SKM-1 treated with dmso at 0.1 percent for 144 hours (cell line): ENCODE measurements around the gene GMDS.

Experiments
- DNase-seq: peaks from one replicate; lab custom pipeline; 2025; ENCODE audit not compliant: unreplicated experiment; lab: John Stamatoyannopoulos, UW

Gene GMDS

DNA sequence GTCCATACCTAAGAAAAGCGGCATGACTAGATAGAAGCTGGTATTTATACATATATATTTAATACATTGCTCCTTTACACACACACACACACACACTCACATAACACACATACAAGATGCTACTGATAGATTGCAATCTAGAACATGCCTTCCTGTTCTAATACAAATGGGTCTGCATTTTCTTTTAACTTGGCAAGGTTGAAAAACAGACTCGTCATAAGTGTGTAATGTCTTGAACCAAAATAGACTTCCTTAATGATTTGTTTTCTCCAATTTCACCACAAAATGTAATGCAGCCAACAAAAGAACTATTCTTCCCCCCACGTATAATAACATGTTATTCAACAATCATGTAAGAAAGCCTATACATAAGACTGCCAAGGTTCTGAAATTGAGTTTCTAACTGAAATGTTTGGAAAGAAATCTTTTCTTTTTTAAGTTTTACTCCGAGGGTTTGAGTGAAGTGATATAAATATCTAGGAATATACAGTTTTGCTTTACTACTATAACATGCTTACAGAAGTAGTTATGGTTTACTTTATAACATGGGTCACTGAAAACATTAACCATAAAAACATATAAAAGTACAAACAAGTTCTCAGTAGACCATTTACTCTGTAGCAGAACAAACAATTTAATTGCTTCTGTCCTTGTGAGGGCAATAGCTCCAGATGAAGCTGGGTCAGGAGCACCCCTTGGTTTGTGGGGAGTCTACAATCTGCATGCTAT lies 428.2 kb downstream of the GMDS start:
- no peak for DNase-seq

DNA sequence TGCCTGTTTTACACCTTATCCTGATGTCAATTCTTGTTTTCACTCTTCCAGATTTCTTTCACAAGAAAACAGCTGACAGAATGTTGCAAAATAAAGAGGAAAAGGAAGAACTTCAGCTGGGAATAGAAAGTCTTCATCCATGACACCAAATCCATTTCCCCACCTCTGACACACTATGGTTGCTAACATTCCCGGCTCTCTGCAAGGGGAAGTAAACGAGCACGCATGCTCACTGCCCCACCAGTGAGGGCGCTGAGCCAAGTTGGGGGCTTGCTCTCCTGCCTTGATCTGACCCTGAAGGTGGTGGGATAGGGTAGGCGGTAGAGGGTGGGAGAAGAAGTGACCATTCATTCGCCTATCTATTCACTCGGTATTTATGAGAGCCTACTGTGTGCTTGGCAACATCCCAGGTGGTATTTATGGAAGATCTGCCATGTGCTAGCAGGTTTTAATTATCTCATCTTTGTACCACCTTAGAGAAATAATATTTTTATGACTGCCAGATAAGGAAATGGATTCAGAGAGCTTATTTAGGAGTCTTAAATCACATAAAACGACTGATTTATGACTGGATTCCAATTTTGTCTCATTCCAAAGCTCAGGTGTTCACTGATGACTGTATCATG lies 429.5 kb downstream of the GMDS start:
- no peak for DNase-seq

DNA sequence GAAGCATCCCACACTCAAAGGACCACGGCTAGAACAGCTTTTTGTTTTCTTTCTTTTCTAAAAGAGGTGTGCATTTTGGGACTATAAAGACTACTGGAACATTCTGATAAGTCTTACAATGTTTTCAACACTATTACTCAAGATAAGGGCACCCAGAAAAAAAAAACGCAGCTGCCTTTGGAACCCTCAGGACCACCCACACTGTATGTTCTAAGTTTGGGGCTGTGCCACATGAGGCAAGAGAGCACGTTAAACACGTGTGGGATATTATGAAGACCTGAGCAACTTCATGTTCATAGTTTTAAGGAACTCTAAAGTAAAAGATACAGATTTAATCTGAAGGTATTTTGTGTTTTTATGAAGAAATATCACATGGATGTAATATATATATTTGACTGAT lies 431.1 kb downstream of the GMDS start:
- no peak for DNase-seq

DNA sequence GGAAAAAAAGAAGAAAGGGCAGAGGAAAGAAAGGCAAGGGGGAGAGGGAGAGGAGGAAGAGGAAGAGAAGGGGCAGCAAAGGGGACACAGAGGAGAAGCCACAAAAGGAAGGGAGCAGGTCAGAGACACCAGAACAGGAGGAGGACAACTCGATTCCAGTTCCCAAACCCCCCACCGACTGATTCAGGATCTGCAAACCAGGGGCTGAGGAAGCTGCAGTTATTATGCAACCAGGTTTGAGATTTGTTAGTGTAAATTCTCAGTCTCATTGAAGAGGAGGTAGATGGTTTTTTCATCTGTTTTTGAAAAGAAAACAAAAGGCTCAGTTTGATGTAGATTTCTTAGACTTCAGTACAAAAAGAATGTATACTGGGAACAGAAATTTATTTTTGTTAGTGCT lies 432.9 kb downstream of the GMDS start:
- no peak for DNase-seq

DNA sequence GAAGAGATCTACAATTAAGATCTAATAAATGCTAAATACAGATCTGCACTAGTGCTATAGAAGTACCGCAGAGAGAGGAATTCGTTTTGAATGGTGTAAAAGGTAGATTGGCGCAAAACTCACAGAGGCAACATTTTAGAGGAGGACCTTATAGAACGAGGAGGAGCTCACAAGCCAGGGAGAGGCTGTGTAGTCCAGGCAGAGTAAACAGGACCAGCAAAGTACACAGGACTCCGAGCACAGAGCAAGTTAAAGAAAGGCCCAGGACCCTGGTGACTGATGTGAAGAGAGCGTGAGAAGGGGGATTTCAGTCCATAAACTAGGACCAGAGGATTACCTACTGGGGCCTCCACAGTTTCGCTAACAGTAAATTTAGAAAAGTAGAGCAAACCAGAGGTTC lies 433.4 kb downstream of the GMDS start:
- no peak for DNase-seq

DNA sequence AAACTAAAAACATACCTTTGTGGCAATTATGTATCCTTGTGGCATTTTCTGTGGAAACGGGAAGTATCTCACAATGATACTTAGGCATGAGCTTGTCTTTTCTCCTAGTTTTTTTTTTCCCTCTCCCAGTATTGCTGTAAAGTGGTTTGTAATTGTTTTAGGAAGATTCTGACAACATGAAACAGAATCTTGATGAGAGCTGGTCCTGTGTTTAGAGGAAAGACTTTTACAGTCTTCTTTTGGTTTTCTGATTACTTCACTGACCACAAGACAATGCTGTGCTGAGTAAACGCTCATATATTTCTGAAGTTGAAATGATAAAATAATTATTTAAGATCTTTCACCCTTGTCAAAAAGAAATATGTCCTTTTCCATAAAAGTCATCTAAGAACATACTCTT lies 434.5 kb downstream of the GMDS start:
- no peak for DNase-seq

DNA sequence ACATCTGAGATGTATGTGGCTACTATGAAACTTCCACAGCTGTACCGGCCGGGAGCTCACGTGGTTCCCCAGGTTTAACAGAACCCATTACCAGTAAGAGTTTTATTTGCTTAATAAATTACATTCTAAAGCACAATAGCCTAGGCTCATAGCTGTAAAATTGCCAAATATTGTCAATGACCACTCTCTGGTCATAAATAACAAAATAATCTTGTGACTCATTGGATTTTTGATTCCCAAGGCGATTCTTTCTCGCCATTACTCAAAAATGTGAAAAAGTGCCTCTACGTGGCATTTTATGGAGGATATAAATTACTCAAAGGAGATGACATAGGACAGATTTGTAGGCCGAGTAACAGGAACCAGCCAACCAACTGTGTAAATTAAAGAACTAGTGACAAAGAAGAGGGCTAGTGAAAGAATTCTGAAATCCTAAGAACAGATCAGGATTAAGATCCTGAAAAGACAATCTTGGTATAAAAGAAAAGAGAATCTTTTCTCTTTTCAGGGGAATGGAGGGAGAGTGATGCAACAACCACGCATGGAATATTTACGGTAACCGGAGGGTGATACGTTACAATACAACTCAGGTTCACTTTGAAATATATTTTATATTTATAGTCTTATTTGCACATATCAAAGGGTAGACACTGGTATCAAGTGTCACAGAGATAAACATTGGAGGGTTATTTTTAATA lies 436.0 kb downstream of the GMDS start:
- no peak for DNase-seq

DNA sequence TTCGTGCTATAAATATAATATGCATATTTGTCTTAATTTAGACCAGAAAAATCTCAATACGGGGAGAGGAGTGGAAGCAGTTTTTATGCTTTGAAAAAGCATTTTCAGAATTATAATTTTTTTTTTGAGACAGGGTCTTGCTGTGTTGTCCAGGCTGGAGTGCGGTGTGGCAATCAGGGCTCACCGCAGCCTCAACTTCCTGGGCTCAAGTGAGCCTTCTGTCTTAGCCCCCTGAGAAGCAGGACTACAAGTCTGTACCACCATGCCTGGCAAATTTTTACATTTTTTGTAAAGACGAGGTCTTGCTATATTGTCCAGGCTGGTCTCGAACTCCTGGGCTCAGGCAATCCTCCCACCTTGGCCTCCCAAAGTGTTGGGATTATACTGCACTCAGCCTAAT lies 438.5 kb downstream of the GMDS start:
- DNase-seq, result no peak

DNA sequence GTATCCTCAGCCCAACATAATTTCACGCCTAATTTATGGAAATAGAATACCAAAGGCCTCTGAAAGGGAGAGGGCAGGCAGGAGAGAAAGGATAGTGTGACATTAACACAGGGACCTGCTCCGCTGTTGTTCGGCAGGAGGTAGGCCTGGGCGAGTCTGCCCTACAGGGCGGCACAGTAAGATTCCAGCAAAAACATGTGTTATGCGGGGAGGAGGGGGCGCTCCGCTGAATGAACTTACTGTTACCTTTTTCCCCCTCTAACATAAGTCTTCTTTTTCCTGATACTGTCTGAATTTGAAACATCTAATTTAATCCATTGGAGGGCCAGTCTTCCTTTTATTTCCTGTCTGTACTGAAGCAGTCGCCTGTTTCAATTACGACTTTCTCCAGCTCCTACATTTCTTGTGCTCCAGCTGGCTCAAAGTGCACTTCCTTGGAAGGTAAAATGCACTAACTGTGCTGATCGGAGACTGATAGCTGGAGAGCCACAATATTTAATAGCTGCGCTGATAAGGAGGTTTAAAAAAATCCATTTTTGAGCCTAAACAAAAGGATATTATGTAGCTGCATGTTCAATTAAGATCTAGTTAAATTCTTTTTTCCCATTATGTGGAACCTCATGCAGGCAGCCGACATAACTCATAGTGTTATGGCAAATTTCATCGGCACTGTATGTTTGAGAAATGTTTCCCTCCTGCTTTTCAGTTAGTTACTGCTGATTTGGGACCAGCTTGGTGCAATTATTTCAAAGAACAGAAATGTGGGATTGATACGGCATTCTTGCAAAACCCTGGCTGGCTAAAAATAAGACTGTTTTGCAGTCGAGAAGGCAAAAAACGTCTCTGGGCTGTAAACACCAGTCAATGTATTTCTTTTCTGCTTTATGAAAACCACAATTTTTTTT lies 442.7 kb downstream of the GMDS start:
- DNase-seq, result no peak

DNA sequence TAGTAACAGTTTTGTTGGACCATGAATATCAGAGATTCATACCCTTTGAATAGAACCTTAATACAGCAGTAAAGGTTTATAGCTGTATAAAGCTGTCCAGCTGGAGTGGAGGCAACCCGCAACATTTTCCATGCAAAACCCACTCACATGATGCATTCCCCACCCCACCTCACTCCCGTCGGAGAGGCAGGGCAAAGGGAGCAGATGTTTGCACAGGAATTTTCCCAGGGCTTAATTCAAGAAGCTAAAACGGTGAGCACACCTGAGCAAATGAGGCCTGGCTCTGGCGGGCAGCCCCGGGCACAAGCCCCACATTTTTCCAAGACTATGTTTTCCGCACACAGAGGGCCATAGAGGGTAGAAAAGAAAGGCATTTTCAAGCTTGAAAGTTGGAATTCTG lies 444.0 kb downstream of the GMDS start:
- no peak for DNase-seq

DNA sequence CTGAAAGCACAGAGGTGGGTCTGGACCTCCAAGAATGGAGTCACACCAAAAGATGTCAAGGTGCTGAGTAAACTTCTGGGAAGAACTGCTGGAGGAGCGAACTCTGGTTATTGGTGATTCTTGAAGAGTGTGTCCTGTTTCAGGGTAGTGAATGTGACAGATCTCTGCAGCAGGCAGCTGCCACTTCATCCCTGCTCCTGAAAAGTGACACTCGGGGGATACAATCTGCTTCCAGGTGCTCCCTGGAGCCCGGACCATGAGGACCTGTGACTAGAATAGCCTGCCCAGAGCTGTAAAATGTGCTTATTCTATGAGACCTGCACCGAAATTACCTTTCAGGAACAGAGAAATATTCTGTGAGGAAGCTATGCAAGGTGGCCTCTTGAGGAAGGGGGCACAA lies 444.6 kb downstream of the GMDS start:
- DNase-seq, result no peak

DNA sequence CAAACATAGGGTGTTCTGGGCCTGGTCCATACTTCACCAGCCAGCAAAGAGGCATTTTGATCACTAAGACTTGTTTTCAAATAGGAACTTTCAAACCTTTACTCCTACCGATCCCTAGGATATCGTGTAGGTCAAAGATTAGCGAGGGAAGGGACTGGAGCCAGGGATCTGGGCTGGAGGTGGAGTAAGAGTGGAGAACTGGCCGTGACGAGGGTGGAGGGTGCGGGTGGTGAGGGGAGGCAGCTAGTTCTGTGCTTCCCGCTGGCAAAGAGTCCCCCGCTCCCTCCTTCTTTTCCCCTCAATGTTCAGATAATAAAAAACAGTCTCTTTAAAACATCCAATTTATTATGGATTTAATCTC lies 446.5 kb downstream of the GMDS start:
- DNase-seq, result no peak

DNA sequence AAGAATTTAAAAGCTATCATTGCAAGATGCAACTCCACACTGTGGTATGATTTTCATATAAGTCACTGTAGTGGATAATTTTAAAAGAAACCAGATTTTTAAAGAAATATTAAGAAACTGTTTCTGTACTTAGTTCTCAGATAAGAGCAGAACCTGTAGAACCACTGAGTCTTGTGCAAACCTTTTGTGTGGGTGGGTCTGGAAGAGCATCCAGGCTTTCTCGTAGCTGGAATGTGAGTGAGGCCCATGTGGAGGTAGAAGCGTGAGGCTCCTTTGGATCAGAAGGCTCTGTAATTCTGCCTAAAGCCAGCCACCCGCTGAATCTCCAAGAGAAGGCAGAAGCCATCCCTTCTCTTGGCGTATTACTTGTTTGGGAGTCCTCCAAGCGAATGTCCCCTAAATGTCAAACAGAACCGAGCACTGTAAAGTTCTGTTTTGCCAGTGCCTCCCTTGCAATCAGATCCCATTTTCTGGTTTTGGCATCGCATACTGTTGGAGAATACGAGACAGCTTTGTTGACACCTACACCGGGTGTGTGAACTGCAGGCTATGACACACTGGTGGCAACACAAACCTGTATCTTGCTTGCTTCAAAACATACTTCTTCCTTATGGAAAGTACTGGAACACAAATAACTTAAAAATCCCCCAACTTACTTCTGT lies 447.0 kb downstream of the GMDS start:
- no peak for DNase-seq

DNA sequence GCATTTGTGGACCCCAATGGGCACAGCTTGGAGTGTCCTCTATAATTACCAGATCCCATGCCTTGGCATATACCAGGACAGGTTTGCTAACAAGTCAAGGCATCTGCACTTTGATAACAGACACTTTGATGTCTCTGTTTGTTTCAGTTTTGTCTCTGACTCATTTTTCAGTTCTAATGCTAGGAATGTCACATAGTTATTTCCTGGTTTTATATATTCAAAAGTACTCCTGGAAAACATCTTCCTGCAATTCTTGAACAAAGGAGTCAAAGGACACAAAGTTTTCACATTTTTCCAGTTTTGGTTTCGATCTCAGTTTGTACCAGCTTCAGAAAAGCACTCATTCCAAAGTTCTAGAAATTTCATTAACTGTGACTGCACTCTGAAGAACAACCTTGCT lies 447.6 kb downstream of the GMDS start:
- DNase-seq, result no peak

DNA sequence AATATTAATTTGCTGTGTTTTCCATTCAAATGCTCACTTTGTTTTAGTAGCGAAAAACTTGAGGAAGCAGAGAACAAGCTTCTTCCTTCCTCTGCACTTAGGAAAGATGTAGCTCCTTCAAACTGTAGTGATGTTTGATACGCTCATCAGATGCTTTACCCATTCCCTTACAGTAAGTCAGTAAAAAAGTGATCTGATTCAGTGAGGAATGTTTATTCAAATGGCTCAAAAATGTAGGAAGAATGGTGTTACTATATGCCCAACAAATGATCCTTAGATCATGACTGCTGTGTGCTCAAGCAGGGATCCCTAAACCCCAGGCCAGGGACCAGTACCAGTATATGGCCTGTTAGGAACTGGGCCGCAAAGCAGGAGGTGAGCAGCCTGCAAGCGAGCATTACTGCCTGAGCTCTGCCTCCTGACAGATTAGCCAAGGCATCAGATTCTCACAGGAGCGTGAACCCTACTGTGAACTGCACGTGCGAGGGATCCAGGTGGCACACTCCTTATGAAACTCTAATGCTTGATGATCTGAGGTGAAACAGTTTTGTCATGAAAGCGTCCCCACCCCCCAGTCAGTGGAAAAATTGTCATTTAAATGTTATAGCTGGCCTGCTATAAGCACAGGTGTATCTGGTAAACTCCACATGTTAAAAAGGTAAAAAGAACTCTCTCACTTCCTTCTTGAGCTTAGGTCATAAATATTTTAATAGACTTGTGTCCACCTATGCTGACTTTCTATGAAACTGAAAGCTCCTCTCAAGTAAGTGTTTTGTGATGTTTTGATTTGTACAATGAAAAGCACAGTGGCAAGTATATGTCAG lies 448.5 kb downstream of the GMDS start:
- no peak for DNase-seq

DNA sequence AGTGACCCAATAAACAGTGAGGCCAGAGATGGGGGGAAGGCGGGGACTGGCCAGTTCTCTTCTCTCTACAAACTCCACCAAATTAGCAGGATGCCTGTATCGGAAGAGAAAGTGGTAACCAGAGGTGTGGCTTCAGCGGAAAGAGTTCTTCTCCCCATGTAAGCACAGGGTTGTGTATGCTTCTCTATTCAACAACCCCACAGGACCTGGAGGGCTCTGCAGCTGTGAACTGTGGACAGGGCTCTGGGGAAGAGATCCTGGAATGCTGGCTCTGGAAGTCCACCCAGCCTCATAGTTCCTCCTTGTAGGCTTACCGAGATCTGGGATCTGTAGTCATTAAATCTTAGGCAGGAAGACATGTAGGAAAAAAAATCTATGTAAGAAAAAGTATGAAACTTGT lies 449.5 kb downstream of the GMDS start:
- DNase-seq, result no peak

DNA sequence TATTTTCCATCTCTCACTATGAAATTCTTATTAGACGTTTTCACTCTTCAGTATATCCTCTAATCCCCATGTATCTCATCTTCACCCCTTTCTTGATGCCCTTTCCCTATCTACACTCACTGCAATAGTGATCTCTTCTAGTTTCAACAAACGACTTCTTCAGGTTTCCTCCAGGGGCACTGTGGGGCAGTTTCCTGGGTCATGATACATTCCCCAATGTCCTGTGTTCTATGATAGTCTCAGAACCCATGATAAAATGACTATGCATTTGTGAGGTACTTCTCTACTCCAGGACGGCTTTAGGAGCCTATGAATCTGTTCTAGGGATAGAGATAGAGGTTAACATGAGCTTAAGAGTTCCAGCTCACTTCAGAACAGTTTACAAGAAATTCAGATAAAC lies 452.4 kb downstream of the GMDS start:
- DNase-seq, result peak; percentile 8

DNA sequence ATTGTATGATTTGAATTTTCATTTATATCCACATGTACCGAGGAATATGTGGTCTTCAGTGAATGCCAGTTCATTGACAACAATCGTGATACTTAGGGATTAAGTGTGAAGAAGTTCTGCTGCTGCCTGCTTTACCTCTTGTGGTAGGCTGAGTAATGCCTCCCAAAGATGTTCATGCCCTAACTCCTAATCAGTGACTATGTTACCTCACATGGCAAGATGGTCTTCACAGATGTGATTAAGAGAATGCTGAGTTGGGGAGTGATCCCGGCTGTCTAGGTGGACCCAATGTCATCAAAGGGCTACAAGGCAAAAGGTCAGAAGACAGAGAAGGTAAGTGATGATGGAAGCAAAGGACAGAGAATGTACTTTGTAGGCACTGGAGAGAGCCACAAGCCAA lies 454.7 kb downstream of the GMDS start:
- no peak for DNase-seq

DNA sequence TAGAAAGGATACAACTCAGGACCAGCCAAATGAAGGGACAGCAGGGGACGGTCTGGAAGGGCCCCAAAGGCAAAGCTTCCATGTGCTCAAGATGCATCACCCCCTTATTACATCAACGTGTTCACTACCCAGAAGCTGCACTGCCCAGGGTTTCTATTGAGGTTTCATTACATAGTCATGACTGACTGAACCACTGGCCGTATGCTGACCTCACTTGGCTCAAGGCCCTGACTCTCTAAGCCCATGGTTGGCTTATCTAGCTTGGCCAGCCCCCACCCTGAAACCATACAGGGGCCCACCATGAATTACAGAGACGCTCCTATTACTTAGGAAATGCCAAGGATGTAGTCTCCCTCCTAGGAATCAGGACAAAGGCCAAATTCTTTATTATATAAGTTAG lies 456.3 kb downstream of the GMDS start:
- no peak for DNase-seq

DNA sequence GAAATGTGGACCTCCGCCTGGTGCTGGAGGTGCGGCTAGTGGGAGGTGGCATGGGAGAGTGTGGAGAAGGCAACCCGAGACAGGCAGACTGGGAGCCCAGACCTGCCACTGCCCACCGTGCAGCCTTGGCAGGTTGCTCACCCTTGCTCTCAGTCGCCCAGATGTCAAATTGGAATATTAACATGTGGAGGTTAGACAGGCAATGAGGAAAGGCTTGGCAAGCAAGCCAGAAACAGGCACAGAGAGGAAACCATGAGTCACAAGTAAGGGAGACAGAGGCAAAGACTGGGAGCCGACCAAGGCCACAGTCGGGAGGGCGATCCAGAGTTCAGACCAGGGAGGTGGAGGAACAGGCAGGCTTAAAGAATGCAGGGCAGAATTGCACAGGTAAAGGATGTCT lies 457.5 kb downstream of the GMDS start:
- no peak for DNase-seq
